GM21515 (cell line): ENCODE measurements around the gene ACY1.

ENCODE experiments used
- ATAC-seq: cut with Tn5 transposase; IDR thresholded peaks from one replicate; pipeline ENCODE4 v1.9.1; 2021; ENCODE audit not compliant: unreplicated experiment

ACY1 gene

DNA sequence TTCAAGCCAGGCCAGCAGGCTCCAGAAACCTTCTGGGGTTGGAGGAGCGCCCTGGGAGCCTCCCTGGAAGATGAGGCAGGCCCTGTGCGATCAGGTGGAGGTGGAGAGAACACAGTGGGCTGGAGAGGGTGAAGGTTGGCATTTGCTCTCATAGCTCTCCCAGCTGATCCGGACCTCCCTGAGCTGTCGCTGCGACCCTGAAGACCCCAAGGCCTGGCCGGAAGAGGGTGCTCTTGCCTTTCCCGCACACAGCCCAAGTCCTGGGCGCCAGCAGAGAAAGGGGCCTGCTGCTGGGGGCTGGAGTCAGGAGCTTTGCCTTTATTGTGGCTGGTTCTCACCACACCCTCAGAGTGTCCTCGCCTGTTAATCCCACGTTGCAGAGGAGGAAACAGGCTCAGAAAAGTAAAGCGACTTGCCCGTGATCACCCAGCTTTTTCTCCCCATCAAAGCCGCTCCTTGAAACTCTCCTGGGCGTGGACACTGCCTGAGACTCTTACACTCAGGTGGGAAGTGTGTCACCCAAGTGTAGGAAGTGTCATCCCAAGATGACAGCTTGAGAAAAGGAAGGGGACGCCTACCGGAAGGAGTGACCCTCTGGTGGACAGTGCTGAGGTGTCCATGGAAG is 20.9 kb downstream of the ACY1 start:
- ATAC-seq = no peak

DNA sequence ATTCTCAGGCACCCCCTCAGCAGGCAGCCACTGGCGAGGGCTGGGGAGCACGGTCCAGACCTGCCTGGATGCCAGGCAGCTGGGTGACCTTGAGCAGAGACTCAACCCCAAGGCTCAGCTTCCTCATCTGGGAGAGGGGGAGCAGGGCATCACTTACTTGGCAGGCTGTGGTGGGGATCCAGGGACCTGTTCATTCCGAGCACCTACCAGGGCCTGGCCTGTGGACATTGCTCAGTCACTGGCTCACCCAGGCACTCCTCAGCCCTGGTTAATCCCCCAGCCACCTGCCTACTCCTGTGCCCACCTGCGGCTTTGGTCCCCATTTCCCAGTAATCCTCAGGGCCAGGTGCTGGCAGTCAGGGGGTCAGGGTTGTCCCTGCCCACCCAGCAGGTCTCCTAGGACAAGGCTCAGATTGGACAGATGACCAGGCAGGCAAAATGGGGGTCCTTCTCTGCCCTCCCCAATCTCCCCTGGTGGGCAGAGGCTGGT is 21.6 kb downstream of the ACY1 start:
- ATAC-seq = no peak

DNA sequence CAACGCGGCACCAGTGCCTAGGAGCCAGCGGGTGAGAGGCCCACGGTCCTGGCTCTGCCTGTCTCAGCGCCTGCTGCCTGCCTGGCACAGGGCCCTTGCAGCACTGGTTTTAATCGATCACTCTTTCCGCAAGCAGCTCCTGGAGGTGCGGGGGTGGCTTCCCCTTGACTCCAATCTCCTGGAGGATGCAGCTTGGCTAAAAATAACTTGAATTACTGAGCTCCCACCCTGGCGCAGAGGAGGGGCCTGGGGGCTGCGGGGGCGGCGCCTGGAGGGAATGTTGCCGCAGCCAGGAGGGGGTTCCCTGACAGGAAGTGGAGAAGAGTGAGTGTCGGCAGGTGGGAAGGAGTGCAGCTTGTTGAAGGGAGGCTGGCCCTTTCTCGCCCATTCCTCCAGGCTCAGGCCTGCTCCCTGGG is 22.2 kb downstream of the ACY1 start:
- no peak for ATAC-seq

- ATAC-seq = no peak
Observed at GRCh38 chr3:52006017-52006819, 22.9 kb downstream of the ACY1 start.

- no peak for ATAC-seq
Observed at GRCh38 chr3:52006820-52007133, 23.4 kb downstream of the ACY1 start.

- ATAC-seq = no peak
Observed at GRCh38 chr3:52007291-52007690, 24.0 kb downstream of the ACY1 start.

DNA sequence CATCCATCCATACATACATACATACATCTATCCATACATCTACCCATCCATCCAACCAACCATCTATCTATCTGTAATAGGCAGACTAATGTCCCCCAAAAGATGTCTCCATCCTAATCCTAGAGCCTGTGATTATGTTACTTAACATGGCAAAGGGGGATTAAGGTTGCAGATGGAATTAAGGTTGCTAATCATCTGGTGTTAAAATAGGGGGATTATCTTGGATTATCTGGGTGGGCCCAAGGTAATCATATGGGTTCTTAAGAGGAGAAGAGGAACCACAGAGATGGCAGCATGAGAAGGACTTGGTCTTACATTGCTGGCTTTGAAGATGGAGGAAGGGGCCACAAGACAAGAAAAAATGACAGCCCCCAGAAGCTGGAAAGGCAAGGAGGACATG is 27.1 kb downstream of the ACY1 start:
- no peak for ATAC-seq

DNA sequence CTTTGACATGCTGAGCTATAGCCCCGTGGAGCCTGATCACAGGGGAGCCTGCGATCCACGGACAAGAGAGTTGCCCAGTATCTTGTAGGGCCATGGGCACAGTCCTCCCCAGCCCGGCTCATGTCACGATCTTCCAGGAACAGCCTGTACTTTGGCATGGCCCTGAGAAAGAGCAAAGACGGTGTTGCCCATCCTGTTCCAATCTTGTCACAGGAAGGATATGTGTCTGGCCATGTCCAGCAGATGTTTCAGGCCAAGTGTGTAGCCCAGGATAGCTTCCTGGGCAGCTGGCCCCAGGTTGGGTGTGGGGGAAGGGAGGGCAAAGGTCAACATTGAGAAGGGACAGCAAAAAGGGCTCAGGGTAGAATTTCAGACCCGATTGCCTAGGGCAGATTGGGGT is 29.4 kb downstream of the ACY1 start:
- no peak for ATAC-seq

DNA sequence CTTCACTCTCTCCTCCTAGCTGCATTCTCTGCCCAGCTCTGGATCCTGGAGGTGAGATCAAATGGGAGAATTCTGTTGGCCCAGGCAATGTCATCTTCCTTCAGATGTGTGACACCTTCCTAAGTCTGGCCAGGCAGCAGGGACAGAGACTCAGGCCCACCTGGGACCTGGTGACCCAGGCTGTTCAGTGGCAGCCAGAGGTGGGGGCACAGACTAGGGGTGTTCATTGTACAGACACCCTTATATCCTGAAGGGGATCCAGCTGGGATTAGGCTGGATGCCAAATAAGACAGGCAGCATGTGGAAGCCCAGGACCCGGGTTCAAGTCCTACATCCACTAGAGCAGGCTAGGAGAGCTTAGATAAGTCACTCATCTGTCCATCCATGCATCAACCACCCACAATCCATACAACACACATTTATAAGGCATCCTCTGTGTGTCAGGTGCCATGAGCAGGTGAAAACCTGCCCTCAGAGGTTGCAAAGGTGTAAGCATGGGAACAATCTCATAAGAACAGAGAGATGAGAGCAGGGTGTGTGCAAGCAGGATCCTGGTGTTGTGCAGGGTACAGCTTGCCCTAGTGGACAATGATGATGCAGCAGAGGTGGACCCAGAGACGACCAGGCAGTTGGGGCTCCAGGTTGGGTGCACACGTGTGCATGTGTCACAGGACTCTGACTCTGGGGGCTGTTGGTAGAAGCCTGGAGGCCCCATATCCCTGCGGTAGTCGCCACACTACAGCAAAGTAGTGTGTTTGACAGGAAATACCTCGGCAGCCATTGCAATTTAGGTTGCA is 30.7 kb downstream of the ACY1 start:
- no peak for ATAC-seq

DNA sequence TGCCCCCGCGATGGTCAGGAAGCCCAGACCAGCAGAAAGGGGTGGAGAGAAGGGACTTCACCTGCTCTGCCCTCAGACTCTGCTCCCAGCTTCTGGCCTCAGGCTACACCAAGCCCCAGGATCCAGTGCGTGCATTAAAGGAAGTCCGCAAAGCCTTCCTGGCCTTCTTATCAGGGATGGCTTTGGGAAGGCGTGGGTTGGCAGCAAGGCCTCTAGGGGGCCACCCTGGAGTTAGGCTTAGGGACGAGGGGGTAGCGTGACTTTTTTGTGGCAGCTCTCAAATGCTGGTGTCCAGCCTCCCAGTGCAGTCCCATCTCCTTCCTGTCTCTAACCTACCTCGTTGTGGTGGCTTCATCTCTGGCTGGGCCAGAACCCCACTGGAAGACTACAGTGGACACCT is 31.3 kb downstream of the ACY1 start:
- ATAC-seq = no peak

- no peak for ATAC-seq
Observed at GRCh38 chr3:52015438-52016228, 32.3 kb downstream of the ACY1 start.

GRCh38 chr3:52017586-52017985 is 34.3 kb downstream of the ACY1 start:
- ATAC-seq = no peak

GRCh38 chr3:52018319-52019000 is 35.1 kb downstream of the ACY1 start:
- ATAC-seq = no peak

- ATAC-seq = no peak
Observed at GRCh38 chr3:52019352-52020080, 36.2 kb downstream of the ACY1 start.

DNA sequence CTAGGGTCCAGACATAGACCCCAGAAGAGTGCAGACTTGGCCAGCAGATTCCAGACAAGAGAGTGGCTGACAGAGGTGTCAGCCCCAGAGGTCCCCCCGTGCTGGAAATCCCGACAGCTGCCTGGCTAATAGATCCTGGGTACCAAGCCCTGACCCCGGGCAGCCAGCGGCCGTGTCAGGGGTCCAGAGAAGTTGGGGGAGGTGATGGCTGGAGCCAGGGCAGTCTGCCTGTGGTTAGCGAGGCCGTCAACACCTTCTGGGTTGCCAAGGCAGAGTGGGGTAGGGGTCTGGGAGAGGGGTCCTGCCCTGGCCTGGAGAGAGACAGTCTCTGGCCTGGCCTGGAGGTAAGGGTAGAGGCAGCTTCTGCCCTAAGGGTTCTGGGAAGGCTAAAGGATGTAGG is 37.5 kb downstream of the ACY1 start:
- no peak for ATAC-seq

DNA sequence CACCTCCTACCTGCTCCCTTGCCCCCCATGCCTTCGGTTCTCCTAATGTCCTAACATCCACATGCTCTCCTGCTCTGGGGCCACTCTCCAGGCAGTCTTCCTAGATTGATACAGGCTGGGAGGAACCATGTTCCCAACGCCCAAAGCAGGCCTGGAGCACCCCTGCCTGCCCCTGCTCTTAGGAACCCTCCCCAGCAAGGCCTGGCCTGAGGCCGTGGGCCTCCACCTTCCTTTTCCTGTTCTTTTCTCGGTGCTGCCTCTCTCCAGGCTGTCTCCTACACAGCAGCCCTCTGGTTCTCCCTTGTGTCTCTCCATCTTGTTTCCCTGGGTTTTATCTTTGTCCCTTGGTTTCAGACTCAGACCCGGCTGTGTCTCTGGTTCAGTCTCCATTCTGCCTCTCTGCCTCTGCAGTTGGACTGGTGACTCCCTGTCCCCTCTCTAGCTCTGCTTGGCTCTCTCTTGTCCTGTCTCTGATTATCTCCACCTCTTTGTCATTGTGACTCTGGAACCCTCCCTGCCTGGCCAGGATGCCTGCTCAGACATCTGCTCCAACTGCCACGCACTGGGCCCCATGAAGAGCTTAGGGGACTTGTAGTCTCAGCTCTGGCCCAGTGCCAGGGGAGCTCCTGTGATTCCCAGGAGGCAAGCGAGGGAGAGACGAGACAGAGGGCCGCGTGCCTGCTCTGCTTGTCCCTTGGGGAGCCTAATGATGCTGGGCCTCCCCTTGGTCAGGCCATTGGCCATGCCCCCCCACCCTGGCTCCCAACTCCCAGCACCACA is 38.3 kb downstream of the ACY1 start:
- ATAC-seq = no peak

DNA sequence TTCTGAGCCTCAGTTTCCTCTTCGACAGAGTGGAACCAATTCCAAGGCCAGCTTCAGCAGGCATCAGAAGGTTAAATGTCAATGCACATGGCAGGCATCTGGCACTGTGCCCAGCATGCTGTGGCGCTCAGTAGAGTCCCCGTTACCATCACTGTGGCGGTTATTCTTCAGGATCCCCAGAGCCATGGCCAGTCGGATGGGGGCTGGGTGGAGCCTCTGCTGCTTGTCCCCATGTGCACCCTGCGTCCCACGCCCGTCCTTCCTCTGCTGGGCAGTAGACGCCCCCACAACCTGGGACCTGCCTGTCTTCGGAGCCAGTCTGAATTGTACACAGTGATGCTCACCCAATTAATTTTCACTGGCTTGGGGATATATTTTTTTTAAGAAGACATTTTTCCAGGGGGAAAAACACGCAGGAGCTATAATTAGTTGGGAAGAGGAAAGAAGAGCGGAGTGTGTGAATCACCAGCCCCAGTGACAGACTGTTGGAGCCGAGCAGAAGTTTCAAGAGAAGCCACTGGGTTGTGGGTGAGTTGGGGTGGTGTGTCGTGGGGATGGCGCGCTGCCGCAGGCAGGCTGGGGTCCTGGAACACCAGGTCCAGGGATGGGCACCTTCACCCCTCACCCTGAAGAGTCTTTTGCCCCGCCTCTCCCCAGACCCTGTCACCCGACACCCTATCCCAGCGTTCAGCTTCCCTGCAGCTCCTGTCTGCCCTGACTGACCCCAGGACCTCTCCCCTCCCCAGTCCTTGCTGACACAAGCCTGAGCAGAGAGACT is 39.2 kb downstream of the ACY1 start:
- no peak for ATAC-seq

DNA sequence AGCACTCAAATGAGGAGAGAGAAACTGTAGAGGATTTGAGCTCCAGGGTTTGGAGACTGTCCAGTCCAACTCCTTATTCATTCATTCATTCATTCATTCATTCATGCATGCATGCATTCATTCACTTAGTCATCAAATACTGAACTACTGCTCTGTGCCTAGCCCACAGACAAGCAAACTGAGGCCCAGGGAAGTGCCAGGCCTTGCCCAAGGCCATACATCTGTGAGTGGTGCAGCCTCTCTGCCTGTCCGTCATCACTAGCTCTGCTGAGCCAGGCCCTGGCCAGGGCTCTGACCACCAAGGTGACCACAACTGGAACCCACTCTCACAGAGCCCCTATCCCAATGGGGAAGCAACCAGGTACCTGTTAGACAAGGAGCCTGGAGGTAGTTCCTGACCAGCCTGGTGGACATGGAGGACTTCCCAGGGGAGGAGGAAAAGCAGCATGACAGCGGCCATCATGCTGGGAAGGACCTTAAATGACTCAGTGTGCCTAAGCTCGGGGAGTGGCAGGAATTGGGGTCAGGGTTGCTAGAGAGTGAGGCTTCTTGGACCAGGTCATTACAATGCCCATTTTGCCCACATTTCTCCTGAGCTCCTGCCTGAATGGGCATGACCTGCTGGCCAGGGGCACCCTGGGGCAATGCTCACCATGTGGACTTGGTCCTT is 39.9 kb downstream of the ACY1 start:
- no peak for ATAC-seq
